Gastrocnemius medialis (tissue), 4 donors: Measurements from ENCODE around the gene MBNL1. TPM values are rescaled to one million over a fixed set of nuclear protein-coding genes. Genes with fewer than 3 reads are reported as not detected.
A peak's percentile ranks its signal among the peaks of the same experiment; 100 is the strongest.

ENCODE experiments used
- ATAC-seq, 2 donors: fragments of 150-250 bp; one replicate each; pipeline ENCODE4 v1.9.1; 2016
- DNase-seq, 2 donors: peaks; one replicate each; pipeline ENCODE4 v3.0.0-alpha.2; 2019
- H3K27ac ChIP-seq, 4 donors: fragments of 200-600 bp; sonication (generic); 1 replicate in 1 of 4; 2 replicates in 3 of 4; pipeline ENCODE4 v1.5.1; 2016 to 2018; ENCODE audit warnings: mild to moderate bottlenecking in 2 of 4, moderate library complexity in 1 of 4
- H3K27me3 ChIP-seq, 3 donors: fragments of 200-600 bp; sonication (generic) in 2 of 3; 1 replicate in 1 of 3; 2 replicates in 2 of 3; pipeline versions ENCODE4 v1.5.1 to v1.6.0; 2016 to 2019; ENCODE audit warnings: mild to moderate bottlenecking in 1 of 3, moderate library complexity in 1 of 3
- H3K36me3 ChIP-seq, 2 donors: fragments of 200-600 bp; sonication (generic) in 1 of 2; one replicate each; pipeline ENCODE4 v1.5.1; 2017 to 2018
- H3K4me1 ChIP-seq, 2 donors: fragments of 200-600 bp; sonication (generic) in 1 of 2; one replicate each; pipeline ENCODE4 v1.5.1; 2016 to 2017; ENCODE audit warnings: mild to moderate bottlenecking in 2 of 2
- H3K4me3 ChIP-seq, 4 donors: fragments of 200-600 bp; sonication (generic) in 3 of 4; 1 replicate in 1 of 4; 2 replicates in 3 of 4; pipeline ENCODE4 v1.5.1; 2016 to 2019; ENCODE audit warnings: mild to moderate bottlenecking in 2 of 4
- H3K9me3 ChIP-seq, 3 donors: fragments of 200-600 bp; sonication (generic) in 2 of 3; 1 replicate in 1 of 3; 2 replicates in 2 of 3; pipeline ENCODE4 v1.5.1; 2016 to 2019
- CTCF ChIP-seq, 5 experiments: fragments of 450-650 bp in 3 of 5; fragments of 200-600 bp in 2 of 5; sonication (generic) in 2 of 5; IDR thresholded peaks in 4 of 5; conservative IDR thresholded peaks in 1 of 5; 1 replicate in 4 of 5; 2 replicates in 1 of 5; pipeline ENCODE4 v1.5.1; 2016 to 2019; ENCODE audit warnings: antibody characterized with exemption in 5 of 5, mild to moderate bottlenecking in 3 of 5, moderate library complexity in 3 of 5
- POLR2A ChIP-seq, 2 donors: fragments of 450-650 bp; IDR thresholded peaks; one replicate each; pipeline ENCODE4 v1.6.1; 2017; ENCODE audit warnings: antibody characterized with exemption in 2 of 2, mild to moderate bottlenecking in 2 of 2, moderate library complexity in 2 of 2
- in situ Hi-C, 4 donors: fragments of 200-750 bp; cut with MboI; loops; one replicate each; pipeline versions ENCODE4 v1.15.0 to v1.8.0; 2017; ENCODE audit warnings: low sequenced_read_pairs in 4 of 4
- intact Hi-C: fragments of 100-400 bp; cut with DNase I; formaldehyde crosslinking; loops from one replicate; pipeline ENCODE4 v1.15.1; 2023; ENCODE audit warnings: low total_unique reads
- total RNA-seq, 4 donors: library from RNA; depleted of rRNA; stranded (reverse); fragments of >200 nt; gene quantifications; one replicate each; pipeline versions ENCODE4 v1.1.0 to v1.2.3, GENCODE V29; 2016

MBNL1 gene
- total RNA-seq, 4 donors from 2014 or later, result 519 to 597 (median 557) TPM

- Histone ChIP-seq H3K9me3 (no peaks in the 10 kb centered on the region), H3K4me3 (no peak overlapping the region), H3K36me3 (peaks cover 0 to 16% of the 10 kb centered on the region in 2 donors), H3K27ac (peak overlapping the region in 3 of 4 donors; percentile 21 to 35 (median 30)), H3K4me1 (peaks cover 13% of the 10 kb centered on the region in 2 donors), H3K27me3 (no peaks in the 10 kb centered on the region)
- in situ Hi-C loops (loop anchor here (10.0 to 25.0 kb wide), 4 partner anchors 105 to 407 kb away; no protein-coding TSS in a partner anchor), intact Hi-C loops (no loop called here)
- DNase-seq, result no peak
- no peak for TF ChIP-seq CTCF (IDR thresholded peaks at IDR 0.05 in 4 of 5, conservative IDR thresholded peaks at IDR 0.05 in 1 of 5)
- no peak for TF ChIP-seq POLR2A (IDR thresholded peaks at IDR 0.05)
- no peak for ATAC-seq
Observed at GRCh38 chr3:152469248-152470025, 200.7 kb downstream of the MBNL1 start.

DNA sequence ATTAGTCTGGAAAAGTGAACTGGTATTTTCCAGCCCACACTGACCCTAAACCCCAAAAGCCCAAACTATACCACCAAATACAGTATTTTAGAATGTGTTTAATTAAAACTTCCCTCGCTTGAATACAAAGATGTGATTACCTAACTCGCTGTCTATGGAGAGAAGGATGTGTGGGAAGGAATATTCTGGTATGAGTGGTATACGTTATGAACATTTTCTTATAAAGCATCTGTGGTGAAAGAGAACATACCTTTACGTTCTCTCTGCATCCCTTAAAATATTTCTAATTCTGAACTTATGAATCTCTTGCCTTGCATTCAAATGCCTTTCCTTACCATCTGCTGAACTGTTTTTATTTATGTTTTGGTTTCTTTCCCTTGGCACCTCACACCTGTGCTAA is 201.4 kb downstream of the MBNL1 start:
- H3K27ac ChIP-seq, result peak overlapping the region in 1 of 4 donors; percentile 30
- intact Hi-C loops, result no loop called here
- in situ Hi-C loops, result loop anchor here (10.0 to 25.0 kb wide), 4 partner anchors 105 to 408 kb away; no protein-coding TSS in a partner anchor
- H3K27me3 ChIP-seq, result no peaks in the 10 kb centered on the region
- H3K9me3 ChIP-seq, result no peaks in the 10 kb centered on the region
- ATAC-seq (no peak), DNase-seq (no peak)
- H3K36me3 ChIP-seq, result peaks cover 0 to 9% of the 10 kb centered on the region in 2 donors
- H3K4me3 ChIP-seq, result no peak overlapping the region
- TF ChIP-seq CTCF (IDR thresholded peaks at IDR 0.05 in 4 of 5, conservative IDR thresholded peaks at IDR 0.05 in 1 of 5) (no peak), POLR2A (IDR thresholded peaks at IDR 0.05) (no peak)
- peaks cover 13% of the 10 kb centered on the region in 2 donors for H3K4me1 ChIP-seq

GRCh38 chr3:152470893-152471292 is 202.2 kb downstream of the MBNL1 start:
- in situ Hi-C loops, result loop anchor here (10.0 to 25.0 kb wide), 4 partner anchors 104 to 409 kb away; no protein-coding TSS in a partner anchor
- Histone ChIP-seq H3K4me3 (no peak overlapping the region), H3K4me1 (peaks cover 13% of the 10 kb centered on the region in 2 donors), H3K27me3 (no peaks in the 10 kb centered on the region), H3K27ac (peak overlapping the region in 1 of 4 donors; percentile 55), H3K9me3 (no peaks in the 10 kb centered on the region), H3K36me3 (peaks cover 0 to 1% of the 10 kb centered on the region in 2 donors)
- TF ChIP-seq CTCF (IDR thresholded peaks at IDR 0.05 in 4 of 5, conservative IDR thresholded peaks at IDR 0.05 in 1 of 5) (no peak), POLR2A (IDR thresholded peaks at IDR 0.05) (no peak)
- DNase-seq (no peak), ATAC-seq (no peak)
- intact Hi-C loops, result no loop called here

DNA sequence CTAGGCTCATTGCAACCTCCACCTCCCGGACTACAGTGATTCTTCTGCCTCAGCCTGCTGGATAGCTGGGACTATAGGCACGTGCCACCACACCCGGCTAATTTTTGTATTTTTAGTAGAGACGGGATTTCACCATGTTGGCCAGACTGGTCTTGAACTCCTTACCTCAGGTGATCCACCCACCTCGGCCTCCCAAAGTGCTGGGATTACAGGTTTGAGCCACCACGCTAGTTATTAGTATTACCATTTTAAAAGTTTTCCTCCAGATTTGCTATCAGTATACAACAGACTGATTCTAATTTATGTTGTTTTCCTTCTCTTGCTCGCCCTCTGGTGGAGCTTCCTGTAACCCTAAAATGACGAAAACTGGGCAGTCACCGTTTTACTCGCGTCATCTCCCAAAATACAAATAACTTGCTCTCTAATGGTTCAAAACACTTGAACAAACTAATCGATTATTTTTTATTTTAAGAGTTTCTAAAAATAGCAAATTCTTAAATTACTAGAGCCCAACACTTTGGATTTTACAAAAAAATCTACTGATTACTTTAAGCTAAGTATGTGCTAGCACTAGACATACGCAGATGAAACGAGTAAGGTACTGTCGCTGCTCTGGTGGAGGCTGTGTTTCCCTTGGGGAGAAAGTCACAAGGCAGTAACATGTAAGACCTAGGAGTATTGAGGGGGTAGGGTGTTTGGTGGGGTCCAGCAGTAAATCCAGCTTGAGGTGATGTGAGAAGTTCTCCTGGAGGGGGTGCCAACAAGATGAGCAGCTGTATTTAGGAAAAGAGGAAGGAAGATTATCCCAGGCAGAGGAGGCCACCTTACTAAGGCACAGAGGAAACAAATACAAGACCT is 203.3 kb downstream of the MBNL1 start:
- H3K9me3 ChIP-seq, result no peaks in the 10 kb centered on the region
- peak overlapping the region in 2 of 4 donors; percentile 13 to 31 for H3K4me3 ChIP-seq
- no peaks in the 10 kb centered on the region for H3K36me3 ChIP-seq
- no peaks in the 10 kb centered on the region for H3K27me3 ChIP-seq
- intact Hi-C loops (loop anchor here (1.0 to 2.0 kb wide), 3 partner anchors 102 to 399 kb away; no protein-coding TSS in a partner anchor), in situ Hi-C loops (loop anchor here (10.0 to 25.0 kb wide), 4 partner anchors 103 to 410 kb away; no protein-coding TSS in a partner anchor)
- H3K27ac ChIP-seq, result peak overlapping the region; percentile 34 to 62 (median 53)
- H3K4me1 ChIP-seq, result peaks cover 13% of the 10 kb centered on the region in 2 donors
- DNase-seq, result peak; percentile 32 to 52
- TF ChIP-seq CTCF (IDR thresholded peaks at IDR 0.05 in 4 of 5, conservative IDR thresholded peaks at IDR 0.05 in 1 of 5), result peak; percentile 72 to 78 (median 76)
- TF ChIP-seq POLR2A (IDR thresholded peaks at IDR 0.05), result no peak
- ATAC-seq, result peak; percentile 62 to 63
